A673 (cell line): Measurements from ENCODE around the gene CDK5RAP3. TPM values are rescaled to one million over a fixed set of nuclear protein-coding genes. Genes with fewer than 3 reads are reported as not detected.

Experiments used
- BruUV-seq: library from RNA; stranded (reverse); fragments of 400-500 nt; replicated peaks from 2 replicates; lab custom pipeline; 2021; lab: Mats Ljungman, UMichigan
- CTCF ChIA-PET: fragments of 300-600 bp; sonication (Branson Sonifier 250); formaldehyde crosslinking; loops from one replicate; lab custom pipeline; 2022; ENCODE audit warnings: antibody characterized with exemption; lab: Charles Lee
- POLR2A ChIA-PET: fragments of 300-600 bp; sonication (Branson Sonifier 250); formaldehyde crosslinking; loops from one replicate; lab custom pipeline; 2022; ENCODE audit warnings: antibody characterized with exemption; ENCODE audit not compliant: low non-redundant PET; lab: Charles Lee
- DNase-seq: peaks from one replicate; pipeline ENCODE4 v3.0.0-alpha.2; 2015; ENCODE audit warnings: low spot score
- H3K27ac ChIP-seq: fragments of 200-600 bp; sonication (generic); 2 replicates; pipeline ENCODE4 v1.5.1; 2016; ENCODE audit warnings: mixed run types, low read depth, mild to moderate bottlenecking, mixed read lengths, antibody characterized with exemption, low read length; ENCODE audit not compliant: poor library complexity, severe bottlenecking
- H3K27me3 ChIP-seq: fragments of 200-600 bp; sonication (generic); replicated peaks from 2 replicates; pipeline ENCODE4 v1.6.1; 2017; ENCODE audit warnings: mixed run types, low read depth, mild to moderate bottlenecking, mixed read lengths, antibody characterized with exemption, low read length; ENCODE audit not compliant: insufficient read depth, poor library complexity
- H3K36me3 ChIP-seq: fragments of 200-600 bp; sonication (generic); 2 replicates; pipeline ENCODE4 v1.6.1; 2016; ENCODE audit warnings: mixed run types, mild to moderate bottlenecking, mixed read lengths, antibody characterized with exemption, low read length; ENCODE audit not compliant: insufficient read depth, poor library complexity, severe bottlenecking
- H3K4me1 ChIP-seq: fragments of 200-600 bp; sonication (generic); 2 replicates; pipeline ENCODE4 v1.6.1; 2017; ENCODE audit warnings: mixed run types, mild to moderate bottlenecking, mixed read lengths, antibody characterized with exemption, low read length; ENCODE audit not compliant: insufficient read depth, poor library complexity, severe bottlenecking
- H3K4me3 ChIP-seq: fragments of 200-600 bp; sonication (generic); 2 replicates; pipeline ENCODE4 v1.5.1; 2016; ENCODE audit warnings: low read depth, mixed run types, mild to moderate bottlenecking, mixed read lengths, low read length; ENCODE audit not compliant: poor library complexity, severe bottlenecking
- H3K9me3 ChIP-seq: fragments of 200-600 bp; sonication (generic); 2 replicates; pipeline ENCODE4 v1.6.1; 2016; ENCODE audit warnings: mixed run types, low read depth, mild to moderate bottlenecking, mixed read lengths, antibody characterized with exemption, low read length; ENCODE audit not compliant: poor library complexity, severe bottlenecking
- CTCF ChIP-seq: fragments of 300-800, 200-600 bp; sonication (generic); conservative IDR thresholded peaks from 2 replicates; pipeline ENCODE4 v1.5.1; 2017; ENCODE audit warnings: low read depth, mild to moderate bottlenecking, antibody characterized with exemption, low read length, moderate library complexity, mixed read lengths
- EZH2 ChIP-seq: fragments of 200-600 bp; sonication (generic); IDR thresholded peaks from 2 replicates; pipeline ENCODE4 v1.6.1; 2017; ENCODE audit warnings: borderline replicate concordance, low read depth, mild to moderate bottlenecking, mixed read lengths, antibody characterized with exemption, low read length; ENCODE audit not compliant: poor library complexity, severe bottlenecking
- intact Hi-C: fragments of 100-400 bp; cut with micrococcal nuclease; formaldehyde crosslinking; loops from one replicate; pipeline ENCODE4 v1.10.0; 2022; ENCODE audit not compliant: unreplicated experiment
- total RNA-seq: library from RNA; stranded (reverse); gene quantifications from 2 replicates; pipeline ENCODE4 v1.2.3, GENCODE V29; 2021

CDK5RAP3 gene
- total RNA-seq, 1 experiment from 2014 or later = 172 TPM

GRCh38 chr17:47962901-47963300 lies 8.0 kb upstream of the CDK5RAP3 start:
- peaks cover 2% of the 10 kb centered on the region for H3K4me1 ChIP-seq
- H3K9me3 ChIP-seq = no peaks in the 10 kb centered on the region
- no TSS peak for BruUV-seq
- POLR2A ChIA-PET = no interaction called here
- no peaks in the 10 kb centered on the region for H3K27me3 ChIP-seq
- H3K36me3 ChIP-seq = no peaks in the 10 kb centered on the region
- CTCF ChIA-PET = no interaction called here
- no peak for TF ChIP-seq CTCF
- H3K27ac ChIP-seq = no peak overlapping the region
- intact Hi-C loops = no loop called here
- no peak for DNase-seq
- no peak overlapping the region for H3K4me3 ChIP-seq

GRCh38 chr17:47964856-47965255 lies 6.1 kb upstream of the CDK5RAP3 start:
- intact Hi-C loops = no loop called here

GRCh38 chr17:47966079-47966519 lies 4.8 kb upstream of the CDK5RAP3 start:
- intact Hi-C loops = no loop called here

More at GRCh38 chr17:47964856-47965255, 6.1 kb upstream of the CDK5RAP3 start:
- BruUV-seq = no TSS peak
- TF ChIP-seq EZH2 (no peak), CTCF (no peak)
- H3K27me3 ChIP-seq = no peaks in the 10 kb centered on the region
- no peaks in the 10 kb centered on the region for H3K4me1 ChIP-seq
- no peak overlapping the region for H3K4me3 ChIP-seq
- CTCF ChIA-PET = no interaction called here
- DNase-seq = no peak
- no peaks in the 10 kb centered on the region for H3K36me3 ChIP-seq
- POLR2A ChIA-PET = no interaction called here
- no peak overlapping the region for H3K27ac ChIP-seq
- H3K9me3 ChIP-seq = no peaks in the 10 kb centered on the region

More at GRCh38 chr17:47966079-47966519, 4.8 kb upstream of the CDK5RAP3 start:
- CTCF ChIA-PET = no interaction called here
- H3K36me3 ChIP-seq = no peaks in the 10 kb centered on the region
- H3K4me3 ChIP-seq = no peak overlapping the region
- H3K27ac ChIP-seq = no peak overlapping the region
- BruUV-seq = no TSS peak
- H3K4me1 ChIP-seq = peaks cover 3% of the 10 kb centered on the region
- no peak for TF ChIP-seq CTCF
- TF ChIP-seq EZH2 = no peak
- POLR2A ChIA-PET = no interaction called here
- no peaks in the 10 kb centered on the region for H3K27me3 ChIP-seq
- no peak for DNase-seq
- H3K9me3 ChIP-seq = no peaks in the 10 kb centered on the region
